Measurements from ENCODE around the gene MSH3. TPM values are rescaled to one million over a fixed set of nuclear protein-coding genes. Genes with fewer than 3 reads are reported as not detected.

The MSH3 gene
- polyA plus RNA-seq, 1 donor, result 13.8 TPM

- no peak for DNase-seq
- Histone ChIP-seq H3K27me3 (ENCODE audit: control insufficient read depth, insufficient read depth, low read length) (no peaks in the 10 kb centered on the region), H3K9me3 (ENCODE audit: control insufficient read depth, low read depth, low read length) (no peaks in the 10 kb centered on the region), H3K27ac (ENCODE audit: low read length) (no peak overlapping the region), H3K4me1 (ENCODE audit: control insufficient read depth, insufficient read depth, low read length) (no peaks in the 10 kb centered on the region), H3K4me3 (ENCODE audit: low read length) (no peak overlapping the region), H3K36me3 (ENCODE audit: control insufficient read depth, insufficient read depth, low read length) (peaks cover 33% of the 10 kb centered on the region)
- no CpG with 5 or more reads among the region's 1 CpG for WGBS (ENCODE audit: insufficient coverage, low lambda C conversion rate)
These were observed 91.0 kb downstream of the MSH3 start for GRCh38 chr5:80745490-80745889.

GRCh38 chr5:80747922-80748321, 93.5 kb downstream of the MSH3 start:
- Histone ChIP-seq H3K27me3 (ENCODE audit: control insufficient read depth, insufficient read depth, low read length) (no peaks in the 10 kb centered on the region), H3K4me3 (ENCODE audit: low read length) (no peak overlapping the region), H3K4me1 (ENCODE audit: control insufficient read depth, insufficient read depth, low read length) (no peaks in the 10 kb centered on the region), H3K9me3 (ENCODE audit: control insufficient read depth, low read depth, low read length) (no peaks in the 10 kb centered on the region), H3K36me3 (ENCODE audit: control insufficient read depth, insufficient read depth, low read length) (peaks cover 30% of the 10 kb centered on the region), H3K27ac (ENCODE audit: low read length) (no peak overlapping the region)
- WGBS (ENCODE audit: insufficient coverage, low lambda C conversion rate), result 100% methylated on average over 1 of the region's 3 CpGs
- DNase-seq, result no peak

GRCh38 chr5:80752427-80752826, 98.0 kb downstream of the MSH3 start:
- Histone ChIP-seq H3K27ac (ENCODE audit: low read length) (no peak overlapping the region), H3K4me1 (ENCODE audit: control insufficient read depth, insufficient read depth, low read length) (no peaks in the 10 kb centered on the region), H3K9me3 (ENCODE audit: control insufficient read depth, low read depth, low read length) (no peaks in the 10 kb centered on the region), H3K4me3 (ENCODE audit: low read length) (no peak overlapping the region), H3K27me3 (ENCODE audit: control insufficient read depth, insufficient read depth, low read length) (no peaks in the 10 kb centered on the region), H3K36me3 (ENCODE audit: control insufficient read depth, insufficient read depth, low read length) (peaks cover 3% of the 10 kb centered on the region)
- no peak for DNase-seq

- DNase-seq, result no peak
- Histone ChIP-seq H3K4me3 (ENCODE audit: low read length) (no peak overlapping the region), H3K36me3 (ENCODE audit: control insufficient read depth, insufficient read depth, low read length) (peaks cover 6% of the 10 kb centered on the region), H3K27ac (ENCODE audit: low read length) (no peak overlapping the region), H3K27me3 (ENCODE audit: control insufficient read depth, insufficient read depth, low read length) (no peaks in the 10 kb centered on the region), H3K9me3 (ENCODE audit: control insufficient read depth, low read depth, low read length) (no peaks in the 10 kb centered on the region), H3K4me1 (ENCODE audit: control insufficient read depth, insufficient read depth, low read length) (no peaks in the 10 kb centered on the region)
- no CpG with 5 or more reads among the region's 4 CpGs for WGBS (ENCODE audit: insufficient coverage, low lambda C conversion rate)
These were observed 99.3 kb downstream of the MSH3 start for GRCh38 chr5:80753712-80754111.

GRCh38 chr5:80754900-80755299, 100.4 kb downstream of the MSH3 start:
- no peaks in the 10 kb centered on the region for H3K4me1 ChIP-seq (ENCODE audit: control insufficient read depth, insufficient read depth, low read length)
- peaks cover 2% of the 10 kb centered on the region for H3K36me3 ChIP-seq (ENCODE audit: control insufficient read depth, insufficient read depth, low read length)
- no peak for DNase-seq
- H3K27ac ChIP-seq (ENCODE audit: low read length), result no peak overlapping the region
- no peaks in the 10 kb centered on the region for H3K27me3 ChIP-seq (ENCODE audit: control insufficient read depth, insufficient read depth, low read length)
- no peak overlapping the region for H3K4me3 ChIP-seq (ENCODE audit: low read length)
- WGBS (ENCODE audit: insufficient coverage, low lambda C conversion rate), result no CpG with 5 or more reads among the region's 7 CpGs
- H3K9me3 ChIP-seq (ENCODE audit: control insufficient read depth, low read depth, low read length), result no peaks in the 10 kb centered on the region

- no CpG with 5 or more reads among the region's 3 CpGs for WGBS (ENCODE audit: insufficient coverage, low lambda C conversion rate)
- Histone ChIP-seq H3K27me3 (ENCODE audit: control insufficient read depth, insufficient read depth, low read length) (no peaks in the 10 kb centered on the region), H3K4me3 (ENCODE audit: low read length) (no peak overlapping the region), H3K9me3 (ENCODE audit: control insufficient read depth, low read depth, low read length) (no peaks in the 10 kb centered on the region), H3K27ac (ENCODE audit: low read length) (no peak overlapping the region), H3K4me1 (ENCODE audit: control insufficient read depth, insufficient read depth, low read length) (no peaks in the 10 kb centered on the region), H3K36me3 (ENCODE audit: control insufficient read depth, insufficient read depth, low read length) (peaks cover 6% of the 10 kb centered on the region)
- DNase-seq, result peak; percentile 5
These were observed 101.2 kb downstream of the MSH3 start for GRCh38 chr5:80755626-80756025.

- no peak for DNase-seq
- H3K27me3 ChIP-seq (ENCODE audit: control insufficient read depth, insufficient read depth, low read length), result no peaks in the 10 kb centered on the region
- H3K9me3 ChIP-seq (ENCODE audit: control insufficient read depth, low read depth, low read length), result no peaks in the 10 kb centered on the region
- 100% methylated on average over 1 of the region's 1 CpG for WGBS (ENCODE audit: insufficient coverage, low lambda C conversion rate)
- no peak overlapping the region for H3K27ac ChIP-seq (ENCODE audit: low read length)
- no peaks in the 10 kb centered on the region for H3K4me1 ChIP-seq (ENCODE audit: control insufficient read depth, insufficient read depth, low read length)
- peaks cover 10% of the 10 kb centered on the region for H3K36me3 ChIP-seq (ENCODE audit: control insufficient read depth, insufficient read depth, low read length)
- H3K4me3 ChIP-seq (ENCODE audit: low read length), result no peak overlapping the region
These were observed 101.8 kb downstream of the MSH3 start for GRCh38 chr5:80756292-80756691.

- no peak for DNase-seq
- WGBS (ENCODE audit: insufficient coverage, low lambda C conversion rate), result 100% methylated on average over 1 of the region's 1 CpG
- H3K9me3 ChIP-seq (ENCODE audit: control insufficient read depth, low read depth, low read length), result no peaks in the 10 kb centered on the region
- no peak overlapping the region for H3K27ac ChIP-seq (ENCODE audit: low read length)
- H3K4me1 ChIP-seq (ENCODE audit: control insufficient read depth, insufficient read depth, low read length), result no peaks in the 10 kb centered on the region
- H3K27me3 ChIP-seq (ENCODE audit: control insufficient read depth, insufficient read depth, low read length), result no peaks in the 10 kb centered on the region
- peaks cover 10% of the 10 kb centered on the region for H3K36me3 ChIP-seq (ENCODE audit: control insufficient read depth, insufficient read depth, low read length)
- H3K4me3 ChIP-seq (ENCODE audit: low read length), result no peak overlapping the region
These were observed 102.8 kb downstream of the MSH3 start for GRCh38 chr5:80757290-80757689.

GRCh38 chr5:80759866-80760577, 105.6 kb downstream of the MSH3 start:
- WGBS (ENCODE audit: insufficient coverage, low lambda C conversion rate), result 86% methylated on average over 1 of the region's 5 CpGs
- Histone ChIP-seq H3K9me3 (ENCODE audit: control insufficient read depth, low read depth, low read length) (no peaks in the 10 kb centered on the region), H3K27me3 (ENCODE audit: control insufficient read depth, insufficient read depth, low read length) (no peaks in the 10 kb centered on the region), H3K27ac (ENCODE audit: low read length) (no peak overlapping the region), H3K4me3 (ENCODE audit: low read length) (no peak overlapping the region), H3K36me3 (ENCODE audit: control insufficient read depth, insufficient read depth, low read length) (peaks cover 21% of the 10 kb centered on the region), H3K4me1 (ENCODE audit: control insufficient read depth, insufficient read depth, low read length) (no peaks in the 10 kb centered on the region)
- no peak for DNase-seq

- Histone ChIP-seq H3K27ac (ENCODE audit: low read length) (no peak overlapping the region), H3K9me3 (ENCODE audit: control insufficient read depth, low read depth, low read length) (no peaks in the 10 kb centered on the region), H3K4me1 (ENCODE audit: control insufficient read depth, insufficient read depth, low read length) (no peaks in the 10 kb centered on the region), H3K27me3 (ENCODE audit: control insufficient read depth, insufficient read depth, low read length) (no peaks in the 10 kb centered on the region), H3K36me3 (ENCODE audit: control insufficient read depth, insufficient read depth, low read length) (peaks cover 21% of the 10 kb centered on the region), H3K4me3 (ENCODE audit: low read length) (no peak overlapping the region)
- no CpG with 5 or more reads among the region's 1 CpG for WGBS (ENCODE audit: insufficient coverage, low lambda C conversion rate)
- DNase-seq, result no peak
These were observed 106.2 kb downstream of the MSH3 start for GRCh38 chr5:80760680-80761079.

- Histone ChIP-seq H3K4me3 (ENCODE audit: low read length) (no peak overlapping the region), H3K36me3 (ENCODE audit: control insufficient read depth, insufficient read depth, low read length) (peaks cover 21% of the 10 kb centered on the region), H3K9me3 (ENCODE audit: control insufficient read depth, low read depth, low read length) (no peaks in the 10 kb centered on the region), H3K27me3 (ENCODE audit: control insufficient read depth, insufficient read depth, low read length) (no peaks in the 10 kb centered on the region), H3K4me1 (ENCODE audit: control insufficient read depth, insufficient read depth, low read length) (no peaks in the 10 kb centered on the region), H3K27ac (ENCODE audit: low read length) (no peak overlapping the region)
- WGBS (ENCODE audit: insufficient coverage, low lambda C conversion rate), result 100% methylated on average over 1 of the region's 5 CpGs
- DNase-seq, result no peak
These were observed 106.7 kb downstream of the MSH3 start for GRCh38 chr5:80761176-80761575.

All from large intestine (tissue), 3 donors.